ENCODE measurements around the gene FIG4.

DNA sequence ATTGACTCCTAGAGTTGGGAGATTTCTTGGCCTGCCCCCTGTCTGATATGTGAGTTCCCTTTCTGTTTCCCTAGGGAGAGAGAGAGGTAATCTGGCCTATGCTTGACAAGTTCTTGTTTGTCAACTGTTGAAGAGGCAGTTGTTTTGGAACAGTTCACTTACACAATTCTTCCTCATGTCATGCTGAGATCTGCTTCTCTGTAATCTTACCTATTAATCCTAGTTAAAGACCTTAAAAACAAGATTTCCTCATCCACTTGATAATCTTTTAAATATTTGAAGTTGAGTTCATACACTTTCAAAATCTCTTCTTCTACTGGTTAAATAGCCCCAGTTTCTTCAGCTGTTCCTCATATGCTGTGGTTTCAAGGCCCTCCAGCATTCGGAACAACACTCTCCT is 89.9 kb downstream of the FIG4 start:
- TF ChIP-seq, protein P1, sequence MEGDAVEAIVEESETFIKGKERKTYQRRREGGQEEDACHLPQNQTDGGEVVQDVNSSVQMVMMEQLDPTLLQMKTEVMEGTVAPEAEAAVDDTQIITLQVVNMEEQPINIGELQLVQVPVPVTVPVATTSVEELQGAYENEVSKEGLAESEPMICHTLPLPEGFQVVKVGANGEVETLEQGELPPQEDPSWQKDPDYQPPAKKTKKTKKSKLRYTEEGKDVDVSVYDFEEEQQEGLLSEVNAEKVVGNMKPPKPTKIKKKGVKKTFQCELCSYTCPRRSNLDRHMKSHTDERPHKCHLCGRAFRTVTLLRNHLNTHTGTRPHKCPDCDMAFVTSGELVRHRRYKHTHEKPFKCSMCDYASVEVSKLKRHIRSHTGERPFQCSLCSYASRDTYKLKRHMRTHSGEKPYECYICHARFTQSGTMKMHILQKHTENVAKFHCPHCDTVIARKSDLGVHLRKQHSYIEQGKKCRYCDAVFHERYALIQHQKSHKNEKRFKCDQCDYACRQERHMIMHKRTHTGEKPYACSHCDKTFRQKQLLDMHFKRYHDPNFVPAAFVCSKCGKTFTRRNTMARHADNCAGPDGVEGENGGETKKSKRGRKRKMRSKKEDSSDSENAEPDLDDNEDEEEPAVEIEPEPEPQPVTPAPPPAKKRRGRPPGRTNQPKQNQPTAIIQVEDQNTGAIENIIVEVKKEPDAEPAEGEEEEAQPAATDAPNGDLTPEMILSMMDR (IDR thresholded peaks at IDR 0.05): no peak
- TF ChIP-seq POLR2A (IDR thresholded peaks at IDR 0.05): no peak
